AG04450 (cell line): Measurements from ENCODE around the gene TRPV3. TPM values are rescaled to one million over a fixed set of nuclear protein-coding genes. Genes with fewer than 3 reads are reported as not detected.
"Not testable (repeated sequence)": the region's sequence is repeated elsewhere in the genome, so short reads cannot be mapped to it uniquely, and the experiment has no call there.

ENCODE experiments used
- CTCF ChIA-PET: fragments of 300-600, 350-600 bp; formaldehyde crosslinking; extraction: SDS; loops from one replicate; lab custom pipeline; 2022; ENCODE audit warnings: antibody characterized with exemption, inconsistent platforms; lab: Charles Lee
- POLR2A ChIA-PET: fragments of 350-600 bp; formaldehyde crosslinking; extraction: SDS; loops from one replicate; lab custom pipeline; 2021; ENCODE audit warnings: antibody characterized with exemption, inconsistent platforms; lab: Yijun Ruan, JAX
- DNase-seq: peaks from one replicate; pipeline ENCODE4 v3.0.0-alpha.2; 2011; ENCODE audit warnings: low read depth, low spot score
- H3K27ac ChIP-seq: one replicate; pipeline ENCODE4 v1.5.1; 2012; ENCODE audit warnings: low read depth, low read length, control low read depth
- H3K27me3 ChIP-seq: one replicate; pipeline ENCODE4 v1.6.0; 2012; ENCODE audit warnings: low read length; ENCODE audit not compliant: control insufficient read depth, insufficient read depth
- H3K4me3 ChIP-seq: 2 replicates; pipeline ENCODE4 v1.5.1; 2011; ENCODE audit warnings: mild to moderate bottlenecking, low read depth, low read length, control low read depth
- H3K9me3 ChIP-seq: 2 replicates; pipeline ENCODE4 v1.5.1; 2012; ENCODE audit warnings: low read length; ENCODE audit not compliant: control insufficient read depth, insufficient read depth
- polyA plus RNA-seq: library from polyadenylated mRNA; depleted of rRNA; stranded (reverse); fragments of >200 nt; gene quantifications from 2 replicates; pipeline ENCODE4 v1.2.3, GENCODE V29; 2011
- TF ChIP-seq, protein P1 (sequence below): IDR thresholded peaks from 2 replicates; pipeline ENCODE4 v1.5.1; 2011; ENCODE audit warnings: low read depth, low read length, control low read depth, inconsistent platforms

Gene TRPV3
- polyA plus RNA-seq, 1 experiment = 0.24 TPM

DNA sequence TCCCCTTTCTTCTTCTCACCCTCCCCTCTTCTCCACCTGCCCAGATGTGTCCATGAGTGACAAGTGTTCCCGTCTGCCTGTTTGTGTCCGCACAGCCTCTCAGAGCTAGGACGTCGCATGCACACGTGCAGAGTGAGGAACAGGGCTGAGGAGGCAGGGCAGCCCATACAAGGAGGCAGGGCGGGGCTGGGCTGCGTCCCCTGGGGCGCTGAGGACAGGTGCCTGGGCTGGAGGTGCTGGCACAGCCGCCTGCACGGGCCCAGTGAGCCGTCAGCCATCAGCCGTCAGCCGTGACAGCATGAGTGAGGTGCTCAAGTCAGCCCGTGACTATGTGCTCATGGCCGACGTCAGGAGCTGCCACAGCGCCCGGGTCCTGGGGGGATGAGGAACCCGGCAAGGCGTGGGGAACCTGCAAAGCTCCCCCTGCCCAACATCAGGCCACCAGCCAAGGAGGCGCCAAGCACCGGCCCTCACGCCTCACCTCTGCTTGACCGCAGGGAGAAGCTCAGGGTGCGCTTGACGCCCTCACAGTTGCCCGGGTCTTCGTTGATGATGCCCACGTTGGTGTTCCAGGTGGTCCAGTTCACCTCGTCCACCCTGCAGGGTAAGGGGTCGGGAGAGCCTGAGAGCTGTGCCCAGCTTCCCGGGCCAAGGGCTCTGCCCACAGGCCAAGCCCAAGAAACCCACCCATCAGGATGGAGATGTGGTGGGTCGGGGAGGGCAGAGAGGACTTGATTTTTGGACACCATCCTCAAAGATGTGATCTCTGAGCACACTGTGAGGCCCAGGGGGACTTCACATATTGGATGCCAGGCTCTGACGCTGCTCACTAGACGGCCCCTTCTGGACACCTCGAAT lies 13.7 kb upstream of the TRPV3 start:
- Histone ChIP-seq H3K4me3 (no peak overlapping the region), H3K9me3 (no peaks in the 10 kb centered on the region; the same call in 1 of the 2 replicates), H3K27ac (no peak overlapping the region), H3K27me3 (no peaks in the 10 kb centered on the region)
- no peak for DNase-seq
- ChIA-PET POLR2A (no interaction called here), CTCF (no interaction called here)
- TF ChIP-seq, protein P1, sequence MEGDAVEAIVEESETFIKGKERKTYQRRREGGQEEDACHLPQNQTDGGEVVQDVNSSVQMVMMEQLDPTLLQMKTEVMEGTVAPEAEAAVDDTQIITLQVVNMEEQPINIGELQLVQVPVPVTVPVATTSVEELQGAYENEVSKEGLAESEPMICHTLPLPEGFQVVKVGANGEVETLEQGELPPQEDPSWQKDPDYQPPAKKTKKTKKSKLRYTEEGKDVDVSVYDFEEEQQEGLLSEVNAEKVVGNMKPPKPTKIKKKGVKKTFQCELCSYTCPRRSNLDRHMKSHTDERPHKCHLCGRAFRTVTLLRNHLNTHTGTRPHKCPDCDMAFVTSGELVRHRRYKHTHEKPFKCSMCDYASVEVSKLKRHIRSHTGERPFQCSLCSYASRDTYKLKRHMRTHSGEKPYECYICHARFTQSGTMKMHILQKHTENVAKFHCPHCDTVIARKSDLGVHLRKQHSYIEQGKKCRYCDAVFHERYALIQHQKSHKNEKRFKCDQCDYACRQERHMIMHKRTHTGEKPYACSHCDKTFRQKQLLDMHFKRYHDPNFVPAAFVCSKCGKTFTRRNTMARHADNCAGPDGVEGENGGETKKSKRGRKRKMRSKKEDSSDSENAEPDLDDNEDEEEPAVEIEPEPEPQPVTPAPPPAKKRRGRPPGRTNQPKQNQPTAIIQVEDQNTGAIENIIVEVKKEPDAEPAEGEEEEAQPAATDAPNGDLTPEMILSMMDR = no peak

DNA sequence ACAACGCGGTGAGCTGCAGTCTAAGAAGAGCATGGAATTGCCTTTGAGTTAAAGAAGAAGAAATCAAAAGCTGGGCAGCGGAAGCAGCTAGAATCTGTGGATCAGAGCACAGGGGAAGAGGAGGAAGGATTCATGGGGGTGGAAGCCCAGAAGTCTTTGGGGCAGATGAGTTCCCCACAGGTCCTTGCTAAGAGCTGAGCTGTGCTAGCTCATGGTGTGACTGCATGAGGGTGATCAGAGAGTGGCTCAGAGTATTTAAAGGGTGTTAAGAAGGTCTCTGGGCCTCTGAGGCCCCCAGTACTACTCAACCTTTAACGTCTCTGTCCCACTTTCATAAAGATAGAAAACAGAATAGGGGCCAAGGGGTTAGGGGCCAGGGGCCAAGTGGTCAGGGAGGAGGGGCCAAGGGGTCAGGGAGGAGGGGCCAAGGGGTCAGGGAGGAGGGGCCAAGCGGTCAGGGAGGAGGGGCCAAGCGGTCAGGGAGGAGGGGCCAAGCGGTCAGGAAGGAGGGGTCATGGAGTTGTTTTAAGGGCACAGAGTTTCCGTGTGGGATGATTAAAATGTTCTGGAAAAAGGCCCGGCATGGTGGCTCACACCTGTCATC lies 12.0 kb upstream of the TRPV3 start:
- DNase-seq = no peak
- TF ChIP-seq, protein P1 = no peak
- Histone ChIP-seq H3K4me3 (no peak overlapping the region), H3K27ac (no peak overlapping the region), H3K27me3 (no peaks in the 10 kb centered on the region), H3K9me3 (no peaks in the 10 kb centered on the region; the same call in 1 of the 2 replicates)
- POLR2A ChIA-PET = no interaction called here
- CTCF ChIA-PET = no interaction called here

DNA sequence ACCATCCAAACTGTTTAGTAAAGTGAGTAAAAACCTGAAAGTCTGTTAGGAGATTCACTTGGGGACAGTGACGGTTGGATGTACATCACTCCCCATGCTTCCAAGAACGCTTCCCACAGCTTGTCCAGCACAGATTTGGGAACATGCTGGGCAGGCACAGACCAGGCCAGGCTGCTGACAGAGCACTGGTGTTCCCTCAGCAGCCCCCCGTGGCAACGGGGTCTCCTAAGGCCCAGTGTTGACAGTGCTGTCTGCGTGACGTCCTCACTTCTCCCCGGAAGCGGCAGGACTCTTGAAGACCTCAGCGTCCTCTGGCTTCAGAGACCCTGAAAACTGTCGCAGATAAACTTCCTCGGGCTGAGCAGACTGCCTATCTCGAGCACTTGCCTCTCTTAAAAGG lies 8.9 kb upstream of the TRPV3 start:
- TF ChIP-seq, protein P1 = no peak
- Histone ChIP-seq H3K4me3 (no peak overlapping the region), H3K27ac (no peak overlapping the region), H3K27me3 (no peaks in the 10 kb centered on the region), H3K9me3 (no peaks in the 10 kb centered on the region; the same call in 1 of the 2 replicates)
- DNase-seq = no peak
- ChIA-PET POLR2A (no interaction called here), CTCF (no interaction called here)

GRCh38 chr17:3565143-3565542 lies 7.5 kb upstream of the TRPV3 start:
- CTCF ChIA-PET = interaction anchor here (0.5 kb wide), 1 partner anchor 1854 kb away, joined by 3 read pairs; the partner anchor contains the start of gene NUP88
- no peak overlapping the region for H3K27ac ChIP-seq
- DNase-seq = no peak
- POLR2A ChIA-PET = no interaction called here
- no peaks in the 10 kb centered on the region for H3K9me3 ChIP-seq
- no peaks in the 10 kb centered on the region for H3K27me3 ChIP-seq
- no peak overlapping the region for H3K4me3 ChIP-seq
- TF ChIP-seq, protein P1 = no peak

GRCh38 chr17:3564241-3564640 lies 6.6 kb upstream of the TRPV3 start:
- CTCF ChIA-PET, H3K9me3 ChIP-seq, POLR2A ChIA-PET, DNase-seq, H3K4me3 ChIP-seq, H3K27ac ChIP-seq, H3K27me3 ChIP-seq: not testable (repeated sequence)
